Measurements from ENCODE around the gene TSSK1B.
"Not testable (repeated sequence)": the region's sequence is repeated elsewhere in the genome, so short reads cannot be mapped to it uniquely, and the experiment has no call there.

DNA sequence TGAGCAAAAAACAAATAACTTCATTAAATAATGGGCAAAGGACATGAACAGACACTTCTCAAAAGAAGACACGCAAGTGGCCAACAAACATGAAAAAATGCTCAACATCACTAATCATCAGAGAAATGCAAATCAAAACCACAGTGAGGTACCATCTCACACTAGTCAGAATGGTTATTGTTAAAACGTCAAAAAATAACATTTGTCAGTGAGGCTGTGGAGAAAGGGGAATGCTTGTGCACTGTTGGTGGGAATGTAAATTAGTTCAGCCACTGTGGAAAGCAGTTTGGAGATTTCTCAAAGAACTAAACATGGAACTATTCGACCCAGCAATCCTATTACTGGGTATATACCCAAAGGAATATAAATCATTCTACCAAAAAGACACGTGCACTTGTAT is 36.8 kb downstream of the TSSK1B start:
- not testable (repeated sequence) for TF ChIP-seq POLR2AphosphoS5, POLR2A (IDR thresholded peaks at IDR 0.05; ENCODE audit: low read depth, low read length)

All from GM12892 (cell line).